D341Med (cell line): ENCODE measurements around the gene RPS10.

Source experiments
- DNase-seq: peaks from one replicate; pipeline ENCODE4 v3.0.0; 2012; ENCODE audit warnings: low spot score

RPS10 gene

DNA sequence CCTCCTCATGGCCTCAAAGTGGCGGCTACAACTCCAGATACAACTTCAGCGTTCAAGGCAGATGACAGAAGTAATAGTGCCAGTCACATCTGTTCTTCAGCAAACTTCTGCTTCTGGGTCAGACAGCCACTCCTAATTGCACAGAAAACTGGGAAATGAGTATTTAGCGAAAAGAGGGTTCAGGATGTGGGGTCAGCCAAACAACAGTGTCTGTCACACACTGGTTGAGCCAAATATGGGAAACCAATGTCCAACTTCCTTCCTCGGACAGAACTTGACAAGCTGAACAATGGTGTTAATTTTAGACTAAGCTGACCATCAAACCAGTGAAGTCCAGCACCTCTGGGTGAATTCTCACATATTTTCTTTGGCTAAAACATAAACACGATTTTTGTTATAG is 55.5 kb downstream of the RPS10 start:
- no peak for DNase-seq

DNA sequence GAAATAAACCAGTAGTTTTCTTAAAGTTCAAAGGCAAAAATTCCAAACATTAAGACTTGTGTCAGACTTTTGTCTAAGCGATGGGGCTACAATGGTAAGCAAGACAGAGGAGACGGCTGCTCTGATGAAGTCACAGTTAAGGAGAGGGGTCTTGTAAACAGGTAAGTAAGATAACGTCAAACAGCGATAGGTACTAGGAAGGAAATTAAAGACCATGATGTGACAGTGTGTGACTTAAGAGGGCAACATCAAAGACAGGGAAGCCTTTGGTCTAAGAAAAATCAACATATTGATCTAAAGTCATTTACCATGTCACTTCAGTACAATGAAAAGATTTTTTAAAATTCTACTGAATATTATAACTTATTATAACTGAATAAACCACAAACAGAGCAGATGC is 56.5 kb downstream of the RPS10 start:
- no peak for DNase-seq
